Effector CD8-positive, alpha-beta T cell (primary cell): Measurements from ENCODE around the gene HRH3.
A peak's percentile ranks its signal among the peaks of the same experiment; 100 is the strongest.

ENCODE experiments used
- DNase-seq: peaks from one replicate; lab custom pipeline; 2025; lab: John Stamatoyannopoulos, UW
- total RNA-seq, 4 experiments: gene quantifications; one replicate each; lab custom pipeline; 2026; lab: John Stamatoyannopoulos, UW

HRH3 gene
- total RNA-seq, result 0 to 0.27 (median 0.09) reads per million in 4 experiments

- DNase-seq, result peak; percentile 27
Measured at GRCh38 chr20:62219992-62220665, at the start of gene HRH3. Gene HRH3 (minus strand): TSS chr20:62220278. CDS start chr20:62219970, 308 bp downstream.

- no peak for DNase-seq
Measured at GRCh38 chr20:62269871-62270270, 49.8 kb upstream of the HRH3 start.

- DNase-seq, result no peak
Measured at GRCh38 chr20:62269378-62269777, 49.3 kb upstream of the HRH3 start.

- no peak for DNase-seq
Measured at GRCh38 chr20:62268228-62268900, 48.3 kb upstream of the HRH3 start.

- no peak for DNase-seq
Measured at GRCh38 chr20:62267543-62267942, 47.5 kb upstream of the HRH3 start.

- DNase-seq, result no peak
Measured at GRCh38 chr20:62266851-62267250, 46.8 kb upstream of the HRH3 start.

- DNase-seq, result no peak
Measured at GRCh38 chr20:62266340-62266739, 46.3 kb upstream of the HRH3 start.

GRCh38 chr20:62265365-62265764, 45.3 kb upstream of the HRH3 start:
- no peak for DNase-seq

- DNase-seq, result no peak
Measured at GRCh38 chr20:62263396-62263795, 43.3 kb upstream of the HRH3 start.

- DNase-seq, result no peak
Measured at GRCh38 chr20:62262064-62262463, 42.0 kb upstream of the HRH3 start.

GRCh38 chr20:62259294-62259565, 39.2 kb upstream of the HRH3 start:
- no peak for DNase-seq

- no peak for DNase-seq
Measured at GRCh38 chr20:62258499-62259293, 38.6 kb upstream of the HRH3 start.

GRCh38 chr20:62255976-62256375, 35.9 kb upstream of the HRH3 start:
- DNase-seq, result no peak

GRCh38 chr20:62254021-62254724, 34.1 kb upstream of the HRH3 start:
- no peak for DNase-seq

GRCh38 chr20:62253398-62253797, 33.3 kb upstream of the HRH3 start:
- DNase-seq, result no peak

GRCh38 chr20:62252342-62252966, 32.4 kb upstream of the HRH3 start:
- no peak for DNase-seq

GRCh38 chr20:62248890-62249560, 28.9 kb upstream of the HRH3 start:
- no peak for DNase-seq

GRCh38 chr20:62246872-62247652, 27.0 kb upstream of the HRH3 start:
- DNase-seq, result no peak

- DNase-seq, result no peak
Measured at GRCh38 chr20:62246431-62246830, 26.4 kb upstream of the HRH3 start.

- no peak for DNase-seq
Measured at GRCh38 chr20:62245911-62246280, 25.8 kb upstream of the HRH3 start.
